ENCODE data around the gene FTSJ1. TPM values are rescaled to one million over a fixed set of nuclear protein-coding genes. Genes with fewer than 3 reads are reported as not detected.

FTSJ1 gene
- total RNA-seq, 4 donors from 2014 or later = 45.7 to 74.7 (median 56.1) TPM

GRCh38 chrX:48509619-48510018 is 33.6 kb downstream of the FTSJ1 start:
- TF ChIP-seq CTCF (IDR thresholded peaks at IDR 0.05) = no peak
- DNase-seq (ENCODE audit: low spot score) (no peak), ATAC-seq (ENCODE audit: low FRiP score) (no peak)

GRCh38 chrX:48511560-48511959 is 35.6 kb downstream of the FTSJ1 start:
- no peak for TF ChIP-seq CTCF (IDR thresholded peaks at IDR 0.05)
- ATAC-seq (ENCODE audit: low FRiP score) (no peak), DNase-seq (ENCODE audit: low spot score) (no peak)

GRCh38 chrX:48512371-48512935 is 36.5 kb downstream of the FTSJ1 start:
- TF ChIP-seq CTCF (IDR thresholded peaks at IDR 0.05) = no peak
- ATAC-seq (ENCODE audit: low FRiP score) (no peak), DNase-seq (ENCODE audit: low spot score) (no peak)

GRCh38 chrX:48513670-48514069 is 37.7 kb downstream of the FTSJ1 start:
- ATAC-seq (ENCODE audit: low FRiP score) (no peak), DNase-seq (ENCODE audit: low spot score) (no peak)
- no peak for TF ChIP-seq CTCF (IDR thresholded peaks at IDR 0.05)

GRCh38 chrX:48514126-48514806 is 38.3 kb downstream of the FTSJ1 start:
- no peak for DNase-seq (ENCODE audit: low spot score)
- TF ChIP-seq CTCF (IDR thresholded peaks at IDR 0.05) = no peak
- no peak for ATAC-seq (ENCODE audit: low FRiP score)

GRCh38 chrX:48514868-48515460 is 39.0 kb downstream of the FTSJ1 start:
- DNase-seq (ENCODE audit: low spot score) = no peak
- no peak for TF ChIP-seq CTCF (IDR thresholded peaks at IDR 0.05)
- ATAC-seq (ENCODE audit: low FRiP score) = no peak

- no peak for TF ChIP-seq CTCF (IDR thresholded peaks at IDR 0.05)
- ATAC-seq (ENCODE audit: low FRiP score) (no peak), DNase-seq (ENCODE audit: low spot score) (no peak)
Measured at GRCh38 chrX:48515842-48516241, 39.8 kb downstream of the FTSJ1 start.
